Stimulated activated CD4-positive, alpha-beta T cell treated with anti-CD3 and anti-CD28 coated beads, TNF-alpha, amount 100 ng/mL, for 1 hour (primary cell): Measurements from ENCODE around the gene PHACTR2.

Experiments
- DNase-seq, 3 donors: peaks; one replicate each; pipeline ENCODE4 v3.0.0-alpha.2; 2020; ENCODE audit warnings: low read depth in 3 of 3, low spot score in 1 of 3

Gene PHACTR2

DNA sequence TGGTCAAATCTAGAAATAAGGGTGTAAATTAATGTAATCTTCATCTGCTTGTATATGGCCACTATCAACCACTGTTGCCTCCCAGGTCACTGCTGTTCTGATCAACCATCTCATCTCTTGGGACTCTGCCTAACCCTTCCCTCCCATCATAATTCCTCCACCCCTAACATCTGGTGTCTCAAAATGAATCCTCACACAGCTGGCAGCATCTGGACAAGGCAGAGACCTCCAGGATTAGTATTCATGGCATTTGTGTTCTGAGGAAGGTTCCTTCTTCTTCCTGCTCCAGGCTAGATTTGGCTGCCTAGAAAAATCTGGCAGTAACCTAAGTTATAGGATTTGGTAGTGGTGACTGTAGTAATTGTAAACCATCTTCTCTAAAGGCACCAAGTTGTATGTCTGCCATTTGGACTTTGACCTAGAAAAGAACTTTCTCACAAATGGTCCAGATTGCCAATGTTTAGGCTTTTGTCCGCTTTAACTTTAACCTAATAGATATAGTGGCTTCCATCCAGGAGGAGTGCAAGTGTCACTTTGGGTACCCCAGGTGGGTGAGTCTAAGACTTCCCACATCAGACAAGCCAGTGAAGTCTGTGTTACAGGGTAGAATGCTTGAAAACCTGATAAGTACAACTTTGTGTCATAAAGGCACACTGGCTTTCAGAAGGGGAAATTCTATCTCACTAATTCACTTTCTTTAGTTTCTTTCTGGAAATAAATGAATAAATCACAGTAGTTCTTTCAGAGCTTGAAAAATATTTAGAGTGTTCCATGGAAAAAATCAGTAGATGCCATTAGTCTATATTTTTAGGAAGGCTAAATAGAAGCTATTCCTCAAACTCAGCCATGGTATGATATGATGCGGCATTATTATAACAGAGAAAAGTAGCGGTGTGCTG, 3.0 kb upstream of the PHACTR2 start:
- no peak for DNase-seq

DNA sequence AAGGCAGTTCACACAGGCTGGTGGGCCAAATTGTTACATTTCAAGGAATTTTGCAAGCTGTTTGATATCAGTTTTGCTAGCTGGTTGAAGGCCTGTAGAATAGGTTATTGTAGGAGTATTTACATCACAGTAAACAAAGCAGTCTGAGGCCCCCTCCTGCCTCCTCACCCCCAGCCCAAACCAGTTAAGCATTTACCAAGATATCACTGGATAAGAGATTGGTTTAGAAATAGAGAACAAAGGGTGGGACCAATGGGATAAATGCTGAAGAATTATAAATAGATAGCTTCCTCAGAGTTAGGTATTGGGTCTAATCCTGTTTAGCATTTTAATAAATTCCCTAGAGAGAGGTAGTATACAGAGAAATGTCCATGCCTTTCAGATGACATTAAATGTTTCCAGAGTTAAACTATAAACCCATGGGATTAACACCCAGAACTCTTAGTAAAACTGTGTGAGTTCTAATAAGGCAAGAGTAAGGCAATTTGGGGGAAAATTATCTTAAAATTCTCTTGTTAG, 2.3 kb upstream of the PHACTR2 start:
- no peak for DNase-seq

DNA sequence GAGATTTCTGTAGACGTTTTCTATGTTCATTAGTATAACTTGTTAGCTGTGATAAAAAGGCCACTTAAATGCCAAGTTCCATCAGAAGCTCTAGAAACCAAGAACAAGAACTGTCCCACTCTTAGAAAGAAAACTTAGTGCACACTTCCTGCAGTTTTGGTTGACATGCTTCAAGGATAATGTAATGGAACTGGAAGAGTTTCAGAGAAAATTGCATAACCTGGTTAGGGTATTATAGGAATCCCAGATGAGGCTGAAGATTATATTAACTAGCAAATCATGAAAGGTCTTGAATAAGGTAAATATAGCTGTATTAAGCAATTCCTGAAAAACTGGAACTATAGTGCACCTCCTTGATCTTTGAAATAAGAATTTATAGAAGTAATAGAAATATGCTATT, 1.8 kb upstream of the PHACTR2 start:
- DNase-seq = no peak

DNA sequence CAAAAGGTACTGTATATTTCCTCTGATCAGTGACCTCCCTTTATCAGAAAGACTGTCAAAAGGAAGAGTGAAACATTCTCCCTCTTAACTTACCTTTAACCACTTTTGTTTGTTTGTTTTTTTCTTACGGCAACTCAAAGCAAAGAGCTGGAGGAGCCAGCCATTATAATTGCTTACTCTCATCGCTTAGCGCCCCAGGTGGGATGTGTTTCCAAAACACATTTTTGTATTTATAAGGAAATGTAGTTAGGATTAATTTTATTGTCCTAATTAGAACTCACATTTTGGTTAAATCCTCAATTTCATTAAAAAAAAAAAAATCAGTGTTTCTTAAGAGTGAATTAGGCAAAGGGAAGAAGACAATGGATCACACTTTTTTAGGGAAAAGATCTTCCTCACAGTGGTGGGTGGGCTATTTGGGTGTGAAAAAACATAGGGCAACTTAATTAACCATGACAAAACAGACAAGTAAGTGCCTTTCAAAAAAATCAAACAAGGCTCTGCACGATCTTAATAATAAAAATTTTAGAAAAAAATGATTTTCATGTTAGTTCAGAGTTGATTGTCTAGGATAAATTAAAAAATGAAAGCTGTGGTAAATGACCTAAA, 1.2 kb upstream of the PHACTR2 start:
- no peak for DNase-seq

DNA sequence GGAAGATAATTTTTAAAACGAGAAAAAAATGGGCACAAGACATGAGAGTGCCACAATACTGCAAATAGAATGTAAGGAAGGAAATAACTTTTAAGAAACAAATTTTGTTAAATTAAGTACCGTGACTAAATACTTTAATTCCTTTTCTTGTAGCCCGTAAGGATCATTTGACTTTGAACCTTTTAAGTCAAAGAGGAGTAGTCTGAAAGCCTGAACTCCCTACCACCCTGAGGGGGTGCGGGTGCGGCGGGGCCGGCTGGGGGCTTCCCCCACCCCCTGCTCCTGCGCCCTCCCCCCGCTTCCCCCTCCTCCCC, 231 bp upstream of the PHACTR2 start:
- no peak for DNase-seq

DNA sequence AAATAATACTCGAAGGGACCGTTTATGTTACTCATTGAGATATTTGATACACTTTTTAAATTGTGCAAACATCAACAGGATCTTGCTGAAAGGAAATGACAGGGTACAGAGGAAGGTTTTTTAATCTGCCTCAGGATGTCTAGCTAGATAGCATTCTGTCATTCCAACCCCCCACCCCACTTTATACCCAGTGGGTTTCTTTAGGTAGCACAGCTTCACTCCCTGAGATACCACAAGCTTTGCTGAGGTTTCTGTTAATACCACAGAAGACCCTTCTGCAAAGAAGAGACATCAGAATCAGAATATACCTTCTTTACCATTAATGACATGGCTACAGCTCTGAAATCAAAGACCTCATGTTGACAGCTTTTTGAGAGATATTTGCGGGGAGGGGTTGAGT, 1.3 kb downstream of the PHACTR2 start:
- no peak for DNase-seq

DNA sequence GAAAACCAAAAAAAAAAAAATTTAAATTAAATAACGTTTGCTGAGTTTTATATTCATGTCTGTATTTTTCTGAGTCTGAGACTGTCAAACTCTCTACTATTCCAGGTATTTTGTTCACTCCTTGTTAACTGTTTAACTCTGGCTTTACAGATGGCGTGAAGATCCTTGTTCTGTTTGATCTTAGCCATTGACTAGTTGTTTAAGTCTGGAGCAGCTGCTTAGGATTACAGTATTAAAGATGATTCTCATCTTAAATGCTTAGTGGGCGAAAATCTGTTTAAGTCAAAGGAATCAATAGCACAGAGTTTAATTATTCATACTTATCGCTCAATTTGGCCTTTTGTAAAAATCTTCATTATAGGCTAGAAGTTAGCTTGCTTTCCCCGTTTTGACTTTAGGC, 2.4 kb downstream of the PHACTR2 start:
- no peak for DNase-seq

DNA sequence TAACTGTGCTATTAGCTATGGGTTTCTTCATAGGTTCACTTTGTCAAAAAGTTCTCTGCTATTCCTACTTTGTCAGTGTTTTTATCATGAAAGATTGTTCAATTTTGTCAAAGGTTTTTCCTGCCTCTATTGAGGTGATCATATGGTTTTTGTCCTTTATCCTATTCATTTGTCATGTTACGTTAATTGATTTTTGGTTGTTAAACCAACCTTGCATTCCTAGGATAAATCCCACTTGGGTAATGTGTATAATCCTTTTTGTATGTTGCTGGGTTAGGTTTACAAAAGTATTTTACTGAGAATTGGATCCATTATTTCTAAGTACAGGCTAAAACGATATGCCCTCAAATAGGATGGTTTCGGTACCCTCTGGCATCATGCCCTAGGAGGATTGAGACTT, 5.0 kb downstream of the PHACTR2 start:
- DNase-seq = no peak

DNA sequence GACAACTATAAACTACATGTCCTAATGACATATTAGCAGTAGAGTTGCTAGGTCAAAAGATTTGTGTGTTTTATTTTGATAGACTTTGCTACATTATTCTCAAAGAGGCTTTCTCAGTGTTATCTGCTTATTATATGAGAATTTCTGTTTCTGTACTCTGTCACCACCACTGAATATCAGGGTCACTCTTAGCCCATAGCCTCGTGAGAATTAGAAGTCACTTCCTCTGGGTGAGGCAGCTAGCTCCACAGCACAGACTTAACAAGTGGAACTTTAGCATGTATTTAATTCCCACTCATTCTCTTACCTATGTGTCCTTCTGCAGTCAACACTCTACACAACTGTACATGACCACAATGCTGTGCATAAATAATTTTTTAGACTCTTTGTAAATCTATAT, 6.7 kb downstream of the PHACTR2 start:
- no peak for DNase-seq

DNA sequence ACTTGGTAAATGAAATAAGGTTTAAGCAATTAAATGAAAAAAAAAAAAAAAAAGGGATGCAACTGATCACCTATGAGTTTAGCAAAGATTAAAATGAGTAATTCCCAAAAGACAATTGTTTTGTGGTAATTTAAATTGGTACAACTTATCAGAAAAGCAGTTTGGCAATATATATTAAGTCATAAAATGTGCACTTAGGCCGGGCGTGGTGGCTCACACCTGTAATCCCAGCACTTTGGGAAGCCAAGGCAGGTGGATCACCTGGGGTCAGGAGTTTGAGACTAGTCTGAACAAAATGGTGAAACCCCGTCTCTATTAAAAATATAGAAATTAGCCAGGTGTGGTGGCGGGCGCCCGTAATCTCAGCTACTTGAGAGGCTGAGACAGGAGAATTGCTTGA, 7.9 kb downstream of the PHACTR2 start:
- no peak for DNase-seq

DNA sequence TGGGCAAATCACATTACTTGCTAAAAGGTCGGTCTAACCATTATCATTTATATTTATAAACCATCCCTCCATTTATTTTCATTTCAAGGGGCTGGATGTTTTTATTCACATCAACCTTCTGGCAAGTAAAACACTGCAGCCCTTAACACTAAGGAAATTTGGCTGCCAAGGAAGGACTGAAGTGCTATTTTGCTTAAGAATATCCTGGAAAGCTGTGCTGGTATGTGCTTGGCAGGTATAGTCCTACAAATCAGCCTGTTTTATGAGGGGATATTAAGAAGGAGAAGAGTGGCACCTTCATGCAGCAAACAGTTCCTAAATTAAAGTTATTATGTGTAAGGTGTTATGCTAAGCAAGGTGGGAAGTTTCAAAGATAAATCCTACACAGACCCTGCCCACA, 9.8 kb downstream of the PHACTR2 start:
- DNase-seq = no peak

DNA sequence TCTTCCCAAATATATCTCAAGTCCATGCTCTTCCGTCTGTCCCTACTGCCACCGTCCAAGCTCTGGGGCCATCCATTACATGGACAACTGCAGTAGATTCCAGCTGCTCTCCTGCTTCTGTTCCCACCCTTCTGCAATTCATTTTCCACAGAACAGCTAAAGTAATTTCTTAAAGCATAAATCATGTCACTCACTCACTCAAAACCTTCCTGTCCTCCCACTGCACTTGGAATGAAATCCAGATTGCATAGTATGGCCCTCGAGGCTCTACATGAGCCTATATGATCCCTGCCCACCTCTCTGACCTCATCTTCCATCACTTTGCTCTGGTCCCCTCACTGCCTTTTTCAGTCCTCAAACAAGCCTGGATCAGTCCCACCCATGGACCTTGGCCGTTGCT, 10.9 kb downstream of the PHACTR2 start:
- DNase-seq = no peak

DNA sequence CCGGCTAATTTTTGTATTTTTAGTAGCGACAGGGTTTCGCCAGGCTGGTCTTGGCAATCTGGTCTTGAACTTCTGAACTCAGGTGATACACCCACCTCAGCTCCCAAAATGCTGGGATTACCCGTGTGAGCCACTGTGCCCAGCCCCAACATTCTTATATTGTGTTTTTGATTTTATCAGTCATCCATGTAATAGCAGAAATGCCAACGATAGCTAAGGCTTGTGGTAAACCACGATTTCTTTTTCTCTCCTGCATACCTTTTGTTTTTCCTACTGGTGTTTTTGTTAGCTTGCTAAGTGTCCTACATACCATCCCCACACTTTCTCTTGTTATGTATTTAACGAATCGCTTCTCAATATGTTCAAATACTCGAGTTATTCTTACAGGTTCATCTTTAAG, 12.1 kb downstream of the PHACTR2 start:
- DNase-seq = no peak

DNA sequence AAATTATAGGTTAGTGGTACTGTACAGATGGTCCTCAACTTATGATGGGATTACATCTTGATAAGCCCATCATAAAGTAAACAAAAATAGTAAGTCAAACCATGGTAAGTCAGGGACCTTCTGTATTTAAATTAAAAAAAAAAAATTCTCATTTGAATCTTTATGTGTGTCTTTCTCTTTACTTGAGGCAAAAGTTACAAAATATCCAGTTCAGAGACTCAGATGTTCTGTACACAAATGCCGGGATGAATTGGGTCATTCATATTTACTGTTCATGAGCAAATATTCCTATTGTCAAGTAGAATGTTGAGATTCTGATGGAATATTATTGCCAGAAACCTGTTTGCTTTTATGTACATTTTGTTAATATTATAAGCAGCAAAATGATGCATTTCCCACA, 13.4 kb downstream of the PHACTR2 start:
- DNase-seq = no peak

DNA sequence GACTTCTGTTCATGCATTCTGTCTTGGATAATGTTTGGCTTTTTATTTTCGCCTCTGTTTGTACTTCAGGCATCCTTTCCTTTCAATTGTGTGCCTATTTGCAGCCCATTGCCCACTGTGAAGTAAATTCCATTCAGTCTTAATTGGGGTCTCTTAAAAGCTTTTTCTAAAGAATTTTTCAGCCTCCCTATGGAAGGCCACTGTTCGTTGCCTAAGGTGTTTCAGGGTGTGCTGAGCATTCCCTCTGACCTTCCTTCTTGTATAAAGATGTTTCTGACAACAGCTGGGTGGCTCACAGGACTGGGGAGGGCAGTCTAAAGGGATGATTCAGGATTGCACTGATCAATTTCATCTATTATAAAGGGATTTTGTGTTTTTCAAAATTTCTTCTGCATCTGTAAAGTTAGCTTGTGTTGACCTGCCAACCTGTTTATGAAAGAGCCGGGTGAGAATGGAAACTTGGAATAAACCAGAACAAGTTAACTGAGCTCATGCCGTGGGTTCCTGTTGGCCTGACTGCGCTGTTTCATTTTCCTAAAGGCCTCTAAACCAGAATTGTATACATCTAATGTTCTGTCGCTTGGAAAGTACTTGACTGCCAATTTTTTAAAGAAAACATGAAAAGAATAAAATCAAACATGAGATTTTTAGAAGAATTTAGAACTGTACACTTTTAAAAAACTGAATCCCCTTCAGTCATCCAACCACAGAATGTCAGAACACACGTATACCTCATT, 14.3 kb downstream of the PHACTR2 start:
- DNase-seq = no peak

DNA sequence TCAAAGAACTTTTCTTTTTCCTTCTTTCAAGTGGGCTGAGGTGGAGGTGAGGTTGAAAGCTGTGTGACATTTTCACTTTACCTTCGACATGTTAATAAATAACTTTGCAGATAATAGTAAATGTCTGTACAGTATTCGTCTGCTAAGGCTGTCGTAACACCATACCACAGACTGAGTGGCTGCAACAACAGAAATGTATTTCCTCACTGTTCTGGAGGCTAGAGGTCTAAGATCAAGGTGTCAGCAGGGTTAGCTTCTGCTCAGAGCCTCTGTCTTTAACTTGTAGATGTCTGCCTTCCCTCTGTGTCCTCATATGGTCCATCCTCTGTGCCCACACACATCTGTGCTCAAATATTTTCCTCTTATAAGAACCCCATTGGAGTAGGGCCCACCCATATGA, 14.9 kb downstream of the PHACTR2 start:
- no peak for DNase-seq

DNA sequence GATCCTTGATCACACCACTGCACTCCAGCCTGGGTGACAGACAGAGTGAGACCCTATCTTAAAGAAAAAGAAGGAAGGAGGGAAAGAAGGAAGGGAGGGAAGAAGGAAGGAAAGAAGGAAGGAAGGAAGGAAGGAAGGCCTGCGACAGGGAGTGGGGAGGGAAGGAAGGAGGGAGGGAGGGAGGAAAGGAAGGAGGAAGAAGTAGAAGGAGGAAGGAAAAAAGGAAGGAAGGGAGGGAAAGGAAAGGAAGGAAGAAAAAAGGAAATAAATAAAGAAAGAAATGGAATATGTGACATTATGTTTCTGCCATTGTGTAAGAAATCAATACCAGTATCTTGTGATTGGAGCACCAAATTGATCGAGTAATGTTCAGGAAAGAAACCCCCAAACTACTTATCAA, 16.2 kb downstream of the PHACTR2 start:
- no peak for DNase-seq

DNA sequence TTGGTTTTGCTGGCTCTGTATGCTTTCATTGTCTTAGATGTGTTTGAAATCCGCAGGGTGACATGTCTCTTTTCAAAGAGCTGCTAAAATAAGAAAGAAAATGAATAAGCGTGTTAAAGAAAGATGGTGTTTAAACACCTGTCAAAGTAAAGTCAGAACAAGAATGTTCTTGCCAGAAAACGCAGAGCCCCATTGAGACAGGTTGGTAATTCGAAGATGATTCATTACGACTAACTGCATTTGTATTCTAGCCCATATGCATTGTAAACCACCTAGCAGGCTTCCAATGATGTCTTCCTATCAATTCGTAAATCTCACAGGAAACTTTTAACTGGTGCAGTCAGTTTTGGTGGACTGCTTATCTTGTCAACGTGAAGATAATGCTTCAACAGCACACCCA, 16.8 kb downstream of the PHACTR2 start:
- no peak for DNase-seq

DNA sequence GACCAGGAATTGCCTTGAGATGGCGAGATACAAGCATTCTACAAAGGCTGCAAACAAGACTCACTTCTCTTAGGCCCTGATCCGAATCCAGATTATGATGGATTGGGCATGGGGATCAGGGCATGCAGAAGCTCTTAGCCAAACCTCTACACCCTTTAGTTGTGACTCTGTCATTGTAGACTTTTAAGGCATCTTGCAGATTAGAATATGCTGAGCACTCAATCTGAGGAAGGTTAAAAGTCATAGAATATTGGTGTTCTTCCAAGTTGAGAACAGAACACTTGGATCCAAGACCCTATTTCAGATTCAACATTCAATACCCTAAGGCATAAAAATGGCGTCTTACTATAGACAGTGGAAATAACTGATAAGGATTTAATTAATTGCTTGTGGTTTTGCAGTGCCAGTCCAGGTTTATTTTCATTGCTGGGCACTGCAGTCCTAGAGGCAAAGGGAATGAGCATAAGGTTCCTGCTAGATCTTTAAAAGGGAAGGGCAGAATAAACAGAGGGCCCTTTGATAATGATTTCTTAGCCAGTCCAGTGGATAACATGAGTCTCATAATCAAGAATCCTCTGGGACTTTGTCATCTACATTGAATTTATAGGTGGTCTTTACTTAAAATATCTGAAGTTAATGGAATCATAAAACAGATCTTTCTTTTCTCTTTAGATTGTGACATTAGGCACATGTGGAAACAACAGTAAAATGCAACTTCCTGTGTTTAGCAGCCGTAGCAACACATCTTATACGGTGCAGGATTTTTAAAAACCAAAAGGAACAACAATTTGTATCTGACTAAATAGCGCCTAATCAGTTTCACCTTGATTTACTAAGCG, 17.6 kb downstream of the PHACTR2 start:
- DNase-seq = no peak

DNA sequence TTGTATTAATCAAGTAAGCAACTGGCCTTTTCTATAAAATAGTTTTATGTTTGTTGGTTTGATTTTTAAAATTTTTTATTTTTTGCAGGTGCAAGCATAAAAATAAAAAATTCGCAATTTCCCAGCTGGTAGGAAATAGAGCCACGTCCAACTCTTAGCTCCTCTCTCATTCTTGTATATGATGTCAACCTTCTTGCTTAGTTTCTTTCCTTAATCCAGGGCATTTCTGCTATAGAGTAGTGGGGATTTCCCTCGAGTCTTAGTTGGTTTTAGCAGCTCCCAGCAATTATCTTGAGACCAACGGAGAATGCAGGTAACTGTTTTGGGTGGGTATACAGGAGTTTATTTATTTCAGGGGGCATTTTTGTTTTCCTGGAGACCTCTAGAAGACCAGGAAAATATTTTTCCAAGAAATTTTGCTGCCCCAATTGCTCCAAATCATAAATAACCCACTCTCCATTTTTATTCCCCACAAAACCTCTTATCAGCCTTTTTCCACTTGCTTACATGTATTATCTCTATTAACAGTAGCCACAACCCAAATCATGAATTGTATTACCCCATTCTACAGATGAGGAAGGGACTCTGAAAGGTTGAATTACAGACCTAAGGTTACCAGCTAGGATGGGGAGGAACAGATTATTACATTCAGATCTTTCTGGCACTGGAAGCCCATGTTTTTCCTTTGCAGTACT, 18.4 kb downstream of the PHACTR2 start:
- no peak for DNase-seq

DNA sequence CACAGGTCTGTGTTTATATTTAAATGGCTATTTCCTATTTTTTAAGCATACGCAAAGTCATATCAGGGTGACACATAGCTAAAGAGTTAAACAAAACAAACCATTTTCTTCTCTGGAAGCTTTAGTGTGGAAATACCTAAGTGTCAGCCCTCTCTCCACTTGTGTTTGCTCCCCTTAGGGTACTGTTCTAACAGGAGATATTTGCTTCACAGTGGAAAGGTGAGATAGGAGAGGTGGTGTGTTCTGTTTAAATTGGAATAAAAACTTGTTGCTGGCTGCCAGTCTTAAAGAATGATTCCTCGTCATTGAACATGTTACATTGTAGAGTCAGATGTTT, 18.9 kb downstream of the PHACTR2 start:
- DNase-seq = no peak
